ENCODE results near the gene STAB1. TPM values are rescaled to one million over a fixed set of nuclear protein-coding genes. Genes with fewer than 3 reads are reported as not detected.

Gene STAB1
- total and polyA plus RNA-seq, 2 of the 13 experiments (the other 11 are each of a cell fraction or from before 2014, with no cell fraction given) = 0.09 to 0.34 TPM

DNA sequence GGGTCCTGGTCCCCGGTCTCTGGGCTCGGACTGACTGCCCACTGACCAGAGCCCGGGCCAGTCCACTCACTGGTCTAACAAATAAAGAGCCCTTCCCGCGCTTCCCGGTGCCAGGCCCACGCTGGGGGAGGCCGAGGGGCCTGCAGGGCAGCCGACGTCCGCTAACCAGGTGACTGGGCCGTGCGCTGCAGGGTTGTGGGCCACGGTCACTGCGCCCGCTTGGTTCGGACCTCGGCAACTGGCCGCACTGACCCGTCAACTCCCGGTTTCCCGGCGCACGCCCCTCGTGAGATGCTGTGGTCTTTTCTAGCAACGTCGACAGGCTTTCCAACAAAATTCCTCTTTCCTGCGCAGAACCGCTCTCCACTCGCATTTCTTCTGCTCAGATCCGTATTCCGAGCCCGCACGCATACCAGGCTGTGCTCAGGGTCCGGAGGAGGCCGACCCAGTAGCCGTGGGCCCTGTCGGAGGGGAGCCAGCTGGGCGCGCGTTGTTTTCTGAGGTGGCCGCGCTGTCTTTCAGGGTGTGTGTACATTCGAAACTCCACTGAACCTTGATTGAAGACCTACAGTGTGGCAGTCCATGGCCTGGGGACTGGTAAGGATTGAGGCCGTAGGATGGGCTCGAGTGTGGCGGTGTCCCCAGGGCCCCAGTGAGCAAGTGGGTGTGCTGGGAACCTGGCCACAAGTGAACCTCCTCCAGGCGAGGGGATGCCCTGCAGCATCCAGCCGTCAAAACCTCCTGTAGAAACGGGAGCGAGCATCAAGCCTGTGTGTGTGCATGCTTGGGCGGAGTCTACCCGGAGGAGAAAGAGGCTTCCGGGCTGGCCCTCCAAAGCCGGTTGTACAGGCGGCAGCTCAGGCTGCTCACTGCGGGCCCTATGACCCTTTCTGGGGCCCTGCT, 39.4 kb downstream of the STAB1 start (continued):
- TF ChIP-seq, protein P1, sequence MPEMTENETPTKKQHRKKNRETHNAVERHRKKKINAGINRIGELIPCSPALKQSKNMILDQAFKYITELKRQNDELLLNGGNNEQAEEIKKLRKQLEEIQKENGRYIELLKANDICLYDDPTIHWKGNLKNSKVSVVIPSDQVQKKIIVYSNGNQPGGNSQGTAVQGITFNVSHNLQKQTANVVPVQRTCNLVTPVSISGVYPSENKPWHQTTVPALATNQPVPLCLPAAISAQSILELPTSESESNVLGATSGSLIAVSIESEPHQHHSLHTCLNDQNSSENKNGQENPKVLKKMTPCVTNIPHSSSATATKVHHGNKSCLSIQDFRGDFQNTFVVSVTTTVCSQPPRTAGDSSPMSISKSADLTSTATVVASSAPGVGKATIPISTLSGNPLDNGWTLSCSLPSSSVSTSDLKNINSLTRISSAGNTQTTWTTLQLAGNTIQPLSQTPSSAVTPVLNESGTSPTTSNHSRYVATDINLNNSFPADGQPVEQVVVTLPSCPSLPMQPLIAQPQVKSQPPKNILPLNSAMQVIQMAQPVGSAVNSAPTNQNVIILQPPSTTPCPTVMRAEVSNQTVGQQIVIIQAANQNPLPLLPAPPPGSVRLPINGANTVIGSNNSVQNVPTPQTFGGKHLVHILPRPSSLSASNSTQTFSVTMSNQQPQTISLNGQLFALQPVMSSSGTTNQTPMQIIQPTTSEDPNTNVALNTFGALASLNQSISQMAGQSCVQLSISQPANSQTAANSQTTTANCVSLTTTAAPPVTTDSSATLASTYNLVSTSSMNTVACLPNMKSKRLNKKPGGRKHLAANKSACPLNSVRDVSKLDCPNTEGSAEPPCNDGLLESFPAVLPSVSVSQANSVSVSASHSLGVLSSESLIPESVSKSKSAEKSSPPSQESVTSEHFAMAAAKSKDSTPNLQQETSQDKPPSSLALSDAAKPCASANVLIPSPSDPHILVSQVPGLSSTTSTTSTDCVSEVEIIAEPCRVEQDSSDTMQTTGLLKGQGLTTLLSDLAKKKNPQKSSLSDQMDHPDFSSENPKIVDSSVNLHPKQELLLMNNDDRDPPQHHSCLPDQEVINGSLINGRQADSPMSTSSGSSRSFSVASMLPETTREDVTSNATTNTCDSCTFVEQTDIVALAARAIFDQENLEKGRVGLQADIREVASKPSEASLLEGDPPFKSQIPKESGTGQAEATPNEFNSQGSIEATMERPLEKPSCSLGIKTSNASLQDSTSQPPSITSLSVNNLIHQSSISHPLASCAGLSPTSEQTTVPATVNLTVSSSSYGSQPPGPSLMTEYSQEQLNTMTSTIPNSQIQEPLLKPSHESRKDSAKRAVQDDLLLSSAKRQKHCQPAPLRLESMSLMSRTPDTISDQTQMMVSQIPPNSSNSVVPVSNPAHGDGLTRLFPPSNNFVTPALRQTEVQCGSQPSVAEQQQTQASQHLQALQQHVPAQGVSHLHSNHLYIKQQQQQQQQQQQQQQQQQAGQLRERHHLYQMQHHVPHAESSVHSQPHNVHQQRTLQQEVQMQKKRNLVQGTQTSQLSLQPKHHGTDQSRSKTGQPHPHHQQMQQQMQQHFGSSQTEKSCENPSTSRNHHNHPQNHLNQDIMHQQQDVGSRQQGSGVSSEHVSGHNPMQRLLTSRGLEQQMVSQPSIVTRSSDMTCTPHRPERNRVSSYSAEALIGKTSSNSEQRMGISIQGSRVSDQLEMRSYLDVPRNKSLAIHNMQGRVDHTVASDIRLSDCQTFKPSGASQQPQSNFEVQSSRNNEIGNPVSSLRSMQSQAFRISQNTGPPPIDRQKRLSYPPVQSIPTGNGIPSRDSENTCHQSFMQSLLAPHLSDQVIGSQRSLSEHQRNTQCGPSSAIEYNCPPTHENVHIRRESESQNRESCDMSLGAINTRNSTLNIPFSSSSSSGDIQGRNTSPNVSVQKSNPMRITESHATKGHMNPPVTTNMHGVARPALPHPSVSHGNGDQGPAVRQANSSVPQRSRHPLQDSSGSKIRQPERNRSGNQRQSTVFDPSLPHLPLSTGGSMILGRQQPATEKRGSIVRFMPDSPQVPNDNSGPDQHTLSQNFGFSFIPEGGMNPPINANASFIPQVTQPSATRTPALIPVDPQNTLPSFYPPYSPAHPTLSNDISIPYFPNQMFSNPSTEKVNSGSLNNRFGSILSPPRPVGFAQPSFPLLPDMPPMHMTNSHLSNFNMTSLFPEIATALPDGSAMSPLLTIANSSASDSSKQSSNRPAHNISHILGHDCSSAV (CRISPR knock-in tag; IDR thresholded peaks at IDR 0.05; ENCODE audit: borderline replicate concordance) = no peak
- TF ChIP-seq ZNF143 (CRISPR knock-in tag; IDR thresholded peaks at IDR 0.05) (no peak), ZNF660 (CRISPR knock-in tag; IDR thresholded peaks at IDR 0.05; ENCODE audit: borderline replicate concordance, low read depth) (no peak), NR2F6 (IDR thresholded peaks at IDR 0.05) (no peak), NR2F6 (CRISPR knock-in tag; IDR thresholded peaks at IDR 0.05) (no peak), MXD4 (CRISPR knock-in tag; IDR thresholded peaks at IDR 0.05) (no peak), NCOA5 (CRISPR knock-in tag; IDR thresholded peaks at IDR 0.05) (no peak), ZNF792 (CRISPR knock-in tag; IDR thresholded peaks at IDR 0.05) (0 out of 2 replicates have a peak, but pooled peaks have one; percentile 14), CC2D1A (CRISPR knock-in tag; IDR thresholded peaks at IDR 0.05) (no peak), ZNF30 (CRISPR knock-in tag; IDR thresholded peaks at IDR 0.05) (no peak), SP1 (IDR thresholded peaks at IDR 0.05) (no peak), SP1 (CRISPR knock-in tag; IDR thresholded peaks at IDR 0.05) (no peak), ZZZ3 (CRISPR knock-in tag; IDR thresholded peaks at IDR 0.05; ENCODE audit: borderline replicate concordance) (no peak), ZNF772 (CRISPR knock-in tag; IDR thresholded peaks at IDR 0.05) (peak; percentile 38), MBD4 (IDR thresholded peaks at IDR 0.05; ENCODE audit: borderline replicate concordance, low read length) (no peak), NR3C1 (CRISPR knock-in tag; IDR thresholded peaks at IDR 0.05) (no peak), ZSCAN20 (CRISPR knock-in tag; IDR thresholded peaks at IDR 0.05; ENCODE audit: borderline replicate concordance) (0 out of 2 replicates have a peak, but pooled peaks have one; percentile 29), DNMT3B (CRISPR knock-in tag; conservative IDR thresholded peaks at IDR 0.05) (no peak)
- TF ChIP-seq, protein P2, sequence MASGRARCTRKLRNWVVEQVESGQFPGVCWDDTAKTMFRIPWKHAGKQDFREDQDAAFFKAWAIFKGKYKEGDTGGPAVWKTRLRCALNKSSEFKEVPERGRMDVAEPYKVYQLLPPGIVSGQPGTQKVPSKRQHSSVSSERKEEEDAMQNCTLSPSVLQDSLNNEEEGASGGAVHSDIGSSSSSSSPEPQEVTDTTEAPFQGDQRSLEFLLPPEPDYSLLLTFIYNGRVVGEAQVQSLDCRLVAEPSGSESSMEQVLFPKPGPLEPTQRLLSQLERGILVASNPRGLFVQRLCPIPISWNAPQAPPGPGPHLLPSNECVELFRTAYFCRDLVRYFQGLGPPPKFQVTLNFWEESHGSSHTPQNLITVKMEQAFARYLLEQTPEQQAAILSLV (CRISPR knock-in tag; IDR thresholded peaks at IDR 0.05; ENCODE audit: borderline replicate concordance) = 0 out of 2 replicates have a peak, but pooled peaks have one; percentile 40
- TF ChIP-seq, protein P3, sequence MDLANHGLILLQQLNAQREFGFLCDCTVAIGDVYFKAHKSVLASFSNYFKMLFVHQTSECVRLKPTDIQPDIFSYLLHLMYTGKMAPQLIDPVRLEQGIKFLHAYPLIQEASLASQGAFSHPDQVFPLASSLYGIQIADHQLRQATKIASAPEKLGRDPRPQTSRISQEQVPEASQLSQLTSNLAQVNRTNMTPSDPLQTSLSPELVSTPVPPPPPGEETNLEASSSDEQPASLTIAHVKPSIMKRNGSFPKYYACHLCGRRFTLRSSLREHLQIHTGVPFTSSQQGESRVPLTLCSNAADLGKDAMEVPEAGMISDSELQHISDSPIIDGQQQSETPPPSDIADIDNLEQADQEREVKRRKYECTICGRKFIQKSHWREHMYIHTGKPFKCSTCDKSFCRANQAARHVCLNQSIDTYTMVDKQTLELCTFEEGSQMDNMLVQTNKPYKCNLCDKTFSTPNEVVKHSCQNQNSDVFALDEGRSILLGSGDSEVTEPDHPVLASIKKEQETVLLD (CRISPR knock-in tag; IDR thresholded peaks at IDR 0.05; ENCODE audit: low read depth) = no peak

Measured in HepG2 (cell line).